ENCODE measurements around the gene KIRREL1.

DNA sequence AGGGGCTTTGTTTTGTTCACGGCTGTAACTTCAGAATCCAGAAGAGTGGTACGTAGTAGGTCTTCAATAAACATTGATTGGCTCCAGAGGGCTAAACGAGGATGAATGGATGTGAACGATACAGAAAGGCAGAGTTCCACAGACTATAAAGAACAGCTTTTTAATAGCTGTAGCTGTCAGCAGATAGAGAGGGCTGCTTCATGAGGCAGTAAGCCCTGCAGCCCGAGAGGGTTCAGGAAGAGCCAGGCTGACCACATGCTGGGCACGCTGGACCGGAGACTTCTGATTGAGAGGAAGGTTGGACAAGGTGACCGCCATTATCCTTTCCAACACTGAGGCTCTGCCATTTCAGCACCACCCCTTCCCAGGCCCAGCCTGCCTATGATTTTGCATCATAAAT, 45.3 kb downstream of the KIRREL1 start:
- TF ChIP-seq EZH2 (IDR thresholded peaks at IDR 0.05) = no peak
- TF ChIP-seq, protein P1, sequence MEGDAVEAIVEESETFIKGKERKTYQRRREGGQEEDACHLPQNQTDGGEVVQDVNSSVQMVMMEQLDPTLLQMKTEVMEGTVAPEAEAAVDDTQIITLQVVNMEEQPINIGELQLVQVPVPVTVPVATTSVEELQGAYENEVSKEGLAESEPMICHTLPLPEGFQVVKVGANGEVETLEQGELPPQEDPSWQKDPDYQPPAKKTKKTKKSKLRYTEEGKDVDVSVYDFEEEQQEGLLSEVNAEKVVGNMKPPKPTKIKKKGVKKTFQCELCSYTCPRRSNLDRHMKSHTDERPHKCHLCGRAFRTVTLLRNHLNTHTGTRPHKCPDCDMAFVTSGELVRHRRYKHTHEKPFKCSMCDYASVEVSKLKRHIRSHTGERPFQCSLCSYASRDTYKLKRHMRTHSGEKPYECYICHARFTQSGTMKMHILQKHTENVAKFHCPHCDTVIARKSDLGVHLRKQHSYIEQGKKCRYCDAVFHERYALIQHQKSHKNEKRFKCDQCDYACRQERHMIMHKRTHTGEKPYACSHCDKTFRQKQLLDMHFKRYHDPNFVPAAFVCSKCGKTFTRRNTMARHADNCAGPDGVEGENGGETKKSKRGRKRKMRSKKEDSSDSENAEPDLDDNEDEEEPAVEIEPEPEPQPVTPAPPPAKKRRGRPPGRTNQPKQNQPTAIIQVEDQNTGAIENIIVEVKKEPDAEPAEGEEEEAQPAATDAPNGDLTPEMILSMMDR (IDR thresholded peaks at IDR 0.05) = no peak
- no peak for TF ChIP-seq EZH2phosphoT487 (IDR thresholded peaks at IDR 0.05)

All from neural progenitor cell (in vitro differentiated cells).